IMR-90 (cell line): ENCODE data around the gene PIAS1. TPM values are rescaled to one million over a fixed set of nuclear protein-coding genes. Genes with fewer than 3 reads are reported as not detected.

Experiments
- ATAC-seq: fragments of 200-7000 bp; cut with Tn5 transposase; 2 replicates; pipeline ENCODE4 v1.9.1; 2020; ENCODE audit warnings: low read depth, mild to moderate bottlenecking, moderate library complexity
- BruUV-seq: library from RNA; stranded (reverse); fragments of 400-500 nt; replicated peaks from 2 replicates; lab custom pipeline; 2021; lab: Mats Ljungman, UMichigan
- CTCF ChIA-PET: fragments of 300-600 bp; formaldehyde crosslinking; extraction: SDS; loops from one replicate; lab custom pipeline; 2021; ENCODE audit warnings: antibody characterized with exemption; lab: Yijun Ruan, JAX
- POLR2A ChIA-PET: fragments of 300-600 bp; sonication (Branson Sonifier 250); formaldehyde crosslinking; loops from one replicate; lab custom pipeline; 2022; ENCODE audit warnings: antibody characterized with exemption; ENCODE audit not compliant: unreplicated experiment; lab: Charles Lee
- DNase-seq: peaks from one replicate; pipeline ENCODE4 v3.0.0; 2013
- H2AFZ ChIP-seq: replicated peaks from 2 replicates; pipeline ENCODE3; 2013; ENCODE audit warnings: low read length, mild to moderate bottlenecking; ENCODE audit not compliant: poor library complexity
- H2AK5ac ChIP-seq: 2 replicates; pipeline ENCODE4 v1.6.1; 2013; ENCODE audit warnings: low read depth, low read length, inconsistent platforms
- H2AK9ac ChIP-seq: replicated peaks from 2 replicates; pipeline ENCODE3; 2013; ENCODE audit warnings: mild to moderate bottlenecking, low read depth, low read length, moderate library complexity; ENCODE audit not compliant: poor library complexity
- H2BK120ac ChIP-seq: 2 replicates; pipeline ENCODE4 v1.6.1; 2013; ENCODE audit warnings: low read depth, low read length, inconsistent platforms
- H2BK15ac ChIP-seq: 3 replicates; pipeline ENCODE4 v1.6.1; 2013; ENCODE audit warnings: low read depth, low read length, inconsistent platforms
- H2BK20ac ChIP-seq: 2 replicates; pipeline ENCODE4 v1.6.1; 2013; ENCODE audit warnings: low read depth, mild to moderate bottlenecking, inconsistent platforms, low read length, moderate library complexity
- H2BK5ac ChIP-seq: 2 replicates; pipeline ENCODE4 v1.6.1; 2013; ENCODE audit warnings: mild to moderate bottlenecking, low read depth, low read length, inconsistent platforms; ENCODE audit not compliant: poor library complexity, severe bottlenecking
- H3K14ac ChIP-seq: replicated peaks from 2 replicates; pipeline ENCODE4 v1.6.1; 2013; ENCODE audit warnings: low read depth, low read length, inconsistent platforms
- H3K18ac ChIP-seq: 2 replicates; pipeline ENCODE4 v1.6.1; 2013; ENCODE audit warnings: low read depth, low read length, control low read depth
- H3K23ac ChIP-seq: 2 replicates; pipeline ENCODE4 v1.6.1; 2013; ENCODE audit warnings: low read depth, low read length, inconsistent platforms
- H3K27ac ChIP-seq: 2 replicates; pipeline ENCODE4 v1.5.1; 2013; ENCODE audit warnings: mild to moderate bottlenecking, control low read depth, low read length; ENCODE audit not compliant: insufficient read depth
- H3K27me3 ChIP-seq: 2 replicates; pipeline ENCODE4 v1.6.1; 2013; ENCODE audit warnings: low read length; ENCODE audit not compliant: control insufficient read depth, insufficient read depth
- H3K36me3 ChIP-seq: 2 replicates; pipeline ENCODE4 v1.6.1; 2013; ENCODE audit warnings: low read length, mixed read lengths; ENCODE audit not compliant: control insufficient read depth, insufficient read depth
- H3K4ac ChIP-seq: 2 replicates; pipeline ENCODE4 v1.6.1; 2013; ENCODE audit warnings: low read depth, low read length, inconsistent platforms
- H3K4me1 ChIP-seq: 2 replicates; pipeline ENCODE4 v1.6.1; 2013; ENCODE audit warnings: low read length, mixed read lengths; ENCODE audit not compliant: control insufficient read depth, insufficient read depth
- H3K4me2 ChIP-seq: 2 replicates; pipeline ENCODE4 v1.6.1; 2013; ENCODE audit warnings: low read depth, mild to moderate bottlenecking, control low read depth, low read length, moderate library complexity
- H3K4me3 ChIP-seq: 2 replicates; pipeline ENCODE4 v1.5.1; 2013; ENCODE audit warnings: low read depth, mild to moderate bottlenecking, control low read depth, low read length, moderate library complexity; ENCODE audit not compliant: insufficient read depth
- H3K56ac ChIP-seq: 2 replicates; pipeline ENCODE4 v1.6.1; 2013; ENCODE audit warnings: low read length, inconsistent platforms; ENCODE audit not compliant: insufficient read depth; ENCODE audit errors: extremely low read depth
- H3K79me1 ChIP-seq, 2 experiments: 2 replicates each; pipeline ENCODE4 v1.6.1; 2013; ENCODE audit warnings: low read length in 2 of 2, inconsistent platforms in 1 of 2, low read depth in 1 of 2
- H3K9ac ChIP-seq: 2 replicates; pipeline ENCODE4 v1.6.1; 2013; ENCODE audit warnings: low read depth, low read length, control low read depth
- H3K9me1 ChIP-seq: 2 replicates; pipeline ENCODE4 v1.6.1; 2013; ENCODE audit warnings: low read length, inconsistent platforms; ENCODE audit not compliant: insufficient read depth
- H3K9me3 ChIP-seq: 2 replicates; pipeline ENCODE4 v1.6.1; 2013; ENCODE audit warnings: low read length; ENCODE audit not compliant: control insufficient read depth, insufficient read depth
- H4K20me1 ChIP-seq: 2 replicates; pipeline ENCODE4 v1.6.1; 2013; ENCODE audit warnings: low read length, inconsistent platforms; ENCODE audit not compliant: insufficient read depth
- H4K5ac ChIP-seq: 2 replicates; pipeline ENCODE4 v1.6.1; 2013; ENCODE audit warnings: mild to moderate bottlenecking, low read depth, low read length, control low read depth
- H4K8ac ChIP-seq, 2 experiments: 2 replicates each; pipeline ENCODE4 v1.6.1; 2013; ENCODE audit warnings: low read depth in 2 of 2, low read length in 2 of 2, control low read depth in 1 of 2, inconsistent platforms in 1 of 2
- H4K91ac ChIP-seq: 2 replicates; pipeline ENCODE4 v1.6.1; 2013; ENCODE audit warnings: low read depth, low read length, inconsistent platforms; ENCODE audit not compliant: insufficient read depth
- BHLHE40 ChIP-seq: fragments of 150-350 bp; IDR thresholded peaks from 2 replicates; pipeline ENCODE4 v1.6.1; 2016; ENCODE audit warnings: mild to moderate bottlenecking, low read depth, low read length
- CTCF ChIP-seq: conservative IDR thresholded peaks from 2 replicates; pipeline ENCODE4 v1.5.1; 2012; ENCODE audit warnings: mild to moderate bottlenecking, low read depth, low read length, improper control_type of control experiment
- ELK1 ChIP-seq: fragments of 150-350 bp; IDR thresholded peaks from 2 replicates; pipeline ENCODE4 v1.6.1; 2016; ENCODE audit warnings: low read depth, mild to moderate bottlenecking, low read length, moderate library complexity, borderline replicate concordance
- FOS ChIP-seq: fragments of 150-350 bp; IDR thresholded peaks from 2 replicates; pipeline ENCODE4 v1.6.1; 2016; ENCODE audit warnings: low read depth, low read length
- MXI1 ChIP-seq: IDR thresholded peaks from 2 replicates; pipeline ENCODE4 v1.6.1; 2012; ENCODE audit warnings: low read depth, mild to moderate bottlenecking, low read length, moderate library complexity, borderline replicate concordance
- RCOR1 ChIP-seq: IDR thresholded peaks from 2 replicates; pipeline ENCODE4 v1.6.1; 2012; ENCODE audit warnings: mild to moderate bottlenecking, low read length, improper control_type of control experiment; ENCODE audit not compliant: insufficient replicate concordance
- RFX5 ChIP-seq: IDR thresholded peaks from 2 replicates; pipeline ENCODE4 v1.8.0; 2012; ENCODE audit warnings: low read depth, mild to moderate bottlenecking, low read length, moderate library complexity
- SMC3 ChIP-seq: fragments of 150-350 bp; IDR thresholded peaks from 2 replicates; pipeline ENCODE4 v1.6.1; 2016; ENCODE audit warnings: low read depth, mild to moderate bottlenecking, antibody characterized with exemption, low read length, moderate library complexity
- USF2 ChIP-seq: fragments of 150-350 bp; IDR thresholded peaks from 2 replicates; pipeline ENCODE4 v1.6.1; 2017; ENCODE audit warnings: mild to moderate bottlenecking, antibody characterized with exemption, low read length, low read depth
- WGBS, 2 experiments: methylation state at CpG; one replicate each; pipeline versions ENCODE4 v1.1.5 to v1.1.7; 2013; ENCODE audit warnings: missing lambda C conversion rate in 2 of 2; ENCODE audit not compliant: insufficient read length in 1 of 2; ENCODE audit errors: extremely low coverage in 2 of 2; 5-methylcytosine and 5-hydroxymethylcytosine counted together
- dilution Hi-C: fragments of 300-500 bp; cut with HindIII; formaldehyde crosslinking; loops from one replicate; pipeline ENCODE4 v1.14.3; 2018; ENCODE audit warnings: low sequenced_read_pairs; ENCODE audit not compliant: unreplicated experiment
- in situ Hi-C: fragments of 300-500 bp; cut with MboI; formaldehyde crosslinking; loops from 3 replicates; pipeline ENCODE4 v1.14.3; 2019; ENCODE audit warnings: low sequenced_read_pairs, inconsistent platforms, mixed read lengths
- intact Hi-C: fragments of 100-400 bp; cut with micrococcal nuclease; formaldehyde crosslinking; loops from 2 replicates; pipeline ENCODE4 v1.10.0; 2022
- polyA plus RNA-seq, 3 experiments: library from polyadenylated mRNA; depleted of rRNA; stranded (reverse); fragments of >200 nt; gene quantifications; 2 replicates each; pipeline ENCODE4 v1.2.3, GENCODE V29; 2012; ENCODE audit warnings: low replicate concordance in 1 of 3
- total RNA-seq: library from RNA; depleted of rRNA; stranded (reverse); fragments of >200 nt; gene quantifications from 2 replicates; pipeline ENCODE4 v1.2.3, GENCODE V29; 2012

The PIAS1 gene
- total and polyA plus RNA-seq, 2 of the 4 experiments (the other 2 are of a cell fraction): 20.0 to 63.6 TPM

- H3K23ac ChIP-seq: no peak overlapping the region
- ATAC-seq (no peak), DNase-seq (no peak)
- no peak overlapping the region for H3K4ac ChIP-seq
- H2AK9ac ChIP-seq: no peak overlapping the region
- dilution Hi-C loops: no loop called here
- peaks cover 16% of the 10 kb centered on the region for H3K27me3 ChIP-seq
- H2AFZ ChIP-seq: no peak overlapping the region
- H4K8ac ChIP-seq: no peak overlapping the region
- no peaks in the 10 kb centered on the region for H3K4me1 ChIP-seq
- POLR2A ChIA-PET: no interaction called here
- H3K9me1 ChIP-seq: no peaks in the 10 kb centered on the region
- no peak overlapping the region for H4K5ac ChIP-seq
- no peaks in the 10 kb centered on the region for H3K79me1 ChIP-seq
- H2BK5ac ChIP-seq: no peak overlapping the region
- in situ Hi-C loops: no loop called here
- no TSS peak for BruUV-seq
- no peak overlapping the region for H3K14ac ChIP-seq
- no peak overlapping the region for H3K4me2 ChIP-seq
- no peak overlapping the region for H3K9ac ChIP-seq
- no peak overlapping the region for H3K56ac ChIP-seq
- no peak overlapping the region for H2BK20ac ChIP-seq
- CTCF ChIA-PET: no interaction called here
- H2BK120ac ChIP-seq: no peak overlapping the region
- H4K20me1 ChIP-seq: no peaks in the 10 kb centered on the region
- H3K18ac ChIP-seq: no peak overlapping the region
- TF ChIP-seq BHLHE40: no peak
- TF ChIP-seq CTCF: no peak
- TF ChIP-seq MXI1: no peak
- no peak for TF ChIP-seq RCOR1
- no peak for TF ChIP-seq FOS
- no peak for TF ChIP-seq USF2
- TF ChIP-seq RFX5: no peak
- TF ChIP-seq SMC3: no peak
- TF ChIP-seq ELK1: no peak
- no peak overlapping the region for H3K4me3 ChIP-seq
- no peak overlapping the region for H2AK5ac ChIP-seq
- H2BK15ac ChIP-seq: no peak overlapping the region
- intact Hi-C loops: no loop called here
- no peaks in the 10 kb centered on the region for H3K36me3 ChIP-seq
- no peak overlapping the region for H3K27ac ChIP-seq
- 67% methylated on average over 5 of the region's 6 CpGs; no CpG with 5 or more reads in 1 of the 2 experiments for WGBS, 2 experiments
- H3K9me3 ChIP-seq: no peaks in the 10 kb centered on the region
- no peak overlapping the region for H4K91ac ChIP-seq
These were observed 36.9 kb upstream of the PIAS1 start for GRCh38 chr15:68017201-68017600.
